ENCODE data around the gene GPS1. TPM values are rescaled to one million over a fixed set of nuclear protein-coding genes. Genes with fewer than 3 reads are reported as not detected.

GPS1 gene
- total RNA-seq, 1 experiment from 2014 or later = 223 TPM

GRCh38 chr17:82098169-82098938, 46.7 kb downstream of the GPS1 start, which contains the start of gene FASN:
TSS of gene FASN (minus strand) at chr17:82098236. CDS start at chr17:82096445, 1,791 bp downstream.
- H3K4me3 ChIP-seq = peak within 1 kb of the TSS; percentile 99
- H3K27ac ChIP-seq = peak within 1 kb of the TSS; percentile 97
- H3K4me1 ChIP-seq (replicated peaks) = peaks cover 45% of the 10 kb centered on the region
- H3K36me3 ChIP-seq = peaks cover 51% of the 10 kb centered on the region
- H3K27me3 ChIP-seq (replicated peaks) = no peaks in the 10 kb centered on the region
- DNase-seq (ENCODE audit: low read depth in 1 of 2, low spot score in 2 of 2) = peak; percentile 97 to 98
- H3K9me3 ChIP-seq (replicated peaks) = peaks cover 13% of the 10 kb centered on the region

- H3K36me3 ChIP-seq = peaks cover 44% of the 10 kb centered on the region
- peak overlapping the region; percentile 97 for H3K27ac ChIP-seq
- H3K4me3 ChIP-seq = peak overlapping the region; percentile 99
- H3K4me1 ChIP-seq (replicated peaks) = peaks cover 45% of the 10 kb centered on the region
- H3K9me3 ChIP-seq (replicated peaks) = peaks cover 13% of the 10 kb centered on the region
- DNase-seq (ENCODE audit: low read depth in 1 of 2, low spot score in 2 of 2) = no peak
- H3K27me3 ChIP-seq (replicated peaks) = no peaks in the 10 kb centered on the region
Observed at GRCh38 chr17:82098939-82099763, 47.5 kb downstream of the GPS1 start.

- H3K4me3 ChIP-seq = no peak overlapping the region
- H3K4me1 ChIP-seq (replicated peaks) = peaks cover 45% of the 10 kb centered on the region
- H3K36me3 ChIP-seq = peaks cover 32% of the 10 kb centered on the region
- H3K27me3 ChIP-seq (replicated peaks) = no peaks in the 10 kb centered on the region
- no peak overlapping the region for H3K27ac ChIP-seq
- DNase-seq (ENCODE audit: low read depth in 1 of 2, low spot score in 2 of 2) = no peak
- peaks cover 13% of the 10 kb centered on the region for H3K9me3 ChIP-seq (replicated peaks)
Observed at GRCh38 chr17:82100502-82101298, 49.0 kb downstream of the GPS1 start.

GRCh38 chr17:82101301-82101715, 49.6 kb downstream of the GPS1 start:
- Histone ChIP-seq H3K36me3 (peaks cover 29% of the 10 kb centered on the region), H3K27me3 (replicated peaks) (no peaks in the 10 kb centered on the region), H3K4me3 (no peak overlapping the region), H3K9me3 (replicated peaks) (peaks cover 13% of the 10 kb centered on the region), H3K27ac (no peak overlapping the region), H3K4me1 (replicated peaks) (peaks cover 45% of the 10 kb centered on the region)
- DNase-seq (ENCODE audit: low read depth in 1 of 2, low spot score in 2 of 2) = no peak

GRCh38 chr17:82101767-82102679, 50.3 kb downstream of the GPS1 start:
- H3K27ac ChIP-seq = no peak overlapping the region

GRCh38 chr17:82103553-82104451, 52.1 kb downstream of the GPS1 start:
- H3K27me3 ChIP-seq (replicated peaks) = no peaks in the 10 kb centered on the region
- 0 out of 2 replicates have a peak, but pooled peaks cover 6% of the 10 kb centered on the region for H3K9me3 ChIP-seq (replicated peaks)
- peaks cover 30% of the 10 kb centered on the region for H3K4me1 ChIP-seq (replicated peaks)
- DNase-seq (ENCODE audit: low read depth in 1 of 2, low spot score in 2 of 2) = no peak
- no peak overlapping the region for H3K4me3 ChIP-seq
- H3K36me3 ChIP-seq = peaks cover 16% of the 10 kb centered on the region
- H3K27ac ChIP-seq = no peak overlapping the region

More at GRCh38 chr17:82101767-82102679, 50.3 kb downstream of the GPS1 start:
- Histone ChIP-seq H3K4me1 (replicated peaks) (peaks cover 45% of the 10 kb centered on the region), H3K36me3 (peaks cover 22% of the 10 kb centered on the region), H3K9me3 (replicated peaks) (peaks cover 13% of the 10 kb centered on the region), H3K4me3 (no peak overlapping the region), H3K27me3 (replicated peaks) (no peaks in the 10 kb centered on the region)
- no peak for DNase-seq (ENCODE audit: low read depth in 1 of 2, low spot score in 2 of 2)

- H3K4me3 ChIP-seq = no peak overlapping the region
- H3K9me3 ChIP-seq (replicated peaks) = no peaks in the 10 kb centered on the region
- no peak overlapping the region for H3K27ac ChIP-seq
- peaks cover 19% of the 10 kb centered on the region for H3K4me1 ChIP-seq (replicated peaks)
- no peak for DNase-seq (ENCODE audit: low read depth in 1 of 2, low spot score in 2 of 2)
- H3K36me3 ChIP-seq = peaks cover 9% of the 10 kb centered on the region; the same call in 1 of the 2 replicates
- H3K27me3 ChIP-seq (replicated peaks) = no peaks in the 10 kb centered on the region
Observed at GRCh38 chr17:82104797-82105416, 53.2 kb downstream of the GPS1 start.

GRCh38 chr17:82105417-82105881, 53.8 kb downstream of the GPS1 start:
- H3K36me3 ChIP-seq = peaks cover 9% of the 10 kb centered on the region; the same call in 1 of the 2 replicates

GRCh38 chr17:82105882-82106687, 54.4 kb downstream of the GPS1 start:
- no peaks in the 10 kb centered on the region for H3K27me3 ChIP-seq (replicated peaks)
- H3K4me3 ChIP-seq = no peak overlapping the region
- peak overlapping the region; percentile 27; the same call in 1 of the 2 replicates for H3K27ac ChIP-seq
- no peaks in the 10 kb centered on the region for H3K9me3 ChIP-seq (replicated peaks)
- peak in 1 of 2 experiments; percentile 45 for DNase-seq (ENCODE audit: low read depth in 1 of 2, low spot score in 2 of 2)
- peaks cover 14% of the 10 kb centered on the region for H3K4me1 ChIP-seq (replicated peaks)
- H3K36me3 ChIP-seq = peaks cover 9% of the 10 kb centered on the region; the same call in 1 of the 2 replicates

More at GRCh38 chr17:82105417-82105881, 53.8 kb downstream of the GPS1 start:
- no peak for DNase-seq (ENCODE audit: low read depth in 1 of 2, low spot score in 2 of 2)
- no peak overlapping the region for H3K4me3 ChIP-seq
- no peaks in the 10 kb centered on the region for H3K27me3 ChIP-seq (replicated peaks)
- peaks cover 14% of the 10 kb centered on the region for H3K4me1 ChIP-seq (replicated peaks)
- H3K9me3 ChIP-seq (replicated peaks) = no peaks in the 10 kb centered on the region
- no peak overlapping the region for H3K27ac ChIP-seq

GRCh38 chr17:82106688-82107305, 55.1 kb downstream of the GPS1 start:
- H3K9me3 ChIP-seq (replicated peaks) = no peaks in the 10 kb centered on the region
- H3K27ac ChIP-seq = peak overlapping the region; percentile 27
- no peak for DNase-seq (ENCODE audit: low read depth in 1 of 2, low spot score in 2 of 2)
- H3K4me3 ChIP-seq = no peak overlapping the region
- peaks cover 14% of the 10 kb centered on the region for H3K4me1 ChIP-seq (replicated peaks)
- H3K27me3 ChIP-seq (replicated peaks) = no peaks in the 10 kb centered on the region
- peaks cover 9% of the 10 kb centered on the region; the same call in 1 of the 2 replicates for H3K36me3 ChIP-seq

Measured in SJSA1 (cell line).